22Rv1 (cell line): ENCODE measurements around the gene HIPK3.

Source experiments
- H3K27ac ChIP-seq: fragments of 450-650 bp; 2 replicates; pipeline ENCODE4 v1.5.1; 2017
- CTCF ChIP-seq: fragments of 450-650 bp; IDR thresholded peaks from 2 replicates; pipeline ENCODE4 v1.5.1; 2017; ENCODE audit warnings: mild to moderate bottlenecking
- ZFX ChIP-seq: fragments of 450-650 bp; IDR thresholded peaks from 2 replicates; pipeline ENCODE4 v1.6.1; 2017; ENCODE audit warnings: antibody characterized with exemption, borderline replicate concordance

The HIPK3 gene

DNA sequence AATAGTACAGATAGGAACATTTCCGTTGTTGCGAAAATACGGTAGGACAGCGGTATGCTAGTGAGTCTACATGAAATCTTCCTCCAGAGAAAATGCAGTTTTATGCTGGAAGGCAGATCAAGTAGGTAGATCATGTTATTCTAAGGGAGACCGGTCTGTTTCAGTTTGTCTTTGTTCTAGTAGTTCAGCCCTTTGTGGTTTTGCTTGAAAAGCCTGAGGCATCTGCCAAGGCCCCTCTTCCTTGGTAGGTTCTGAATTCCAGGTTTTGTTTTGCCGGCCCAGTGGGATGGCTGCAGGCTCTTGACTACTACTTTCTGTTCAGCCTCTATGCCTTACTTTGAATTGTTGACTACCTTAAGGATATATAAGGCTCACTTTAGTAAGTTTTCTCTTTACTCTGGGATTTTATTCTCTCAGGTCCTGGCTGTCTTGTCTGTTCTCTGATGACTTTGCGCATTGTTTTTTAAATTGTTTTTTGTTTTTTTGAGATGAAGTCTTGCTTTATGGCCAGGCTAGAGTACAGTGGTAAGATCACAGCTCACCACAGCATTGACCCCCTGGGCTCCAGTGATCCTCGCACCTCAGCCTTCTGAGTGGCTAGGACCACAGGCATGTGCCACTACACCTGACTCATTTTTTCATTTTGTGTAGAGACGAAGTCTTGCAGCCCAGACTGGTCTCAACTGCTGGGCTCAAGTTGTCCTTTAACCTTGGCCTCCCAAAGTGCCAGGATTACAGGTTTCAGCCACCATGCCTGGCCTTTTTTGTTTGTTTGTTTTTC, 53.7 kb downstream of the HIPK3 start:
- no peak for TF ChIP-seq CTCF
- no peak for TF ChIP-seq ZFX
- H3K27ac ChIP-seq = no peak overlapping the region

GRCh38 chr11:33311680-33312079, 54.5 kb downstream of the HIPK3 start:
- no peak overlapping the region for H3K27ac ChIP-seq
- TF ChIP-seq CTCF (no peak), ZFX (no peak)

GRCh38 chr11:33315822-33316221, 58.6 kb downstream of the HIPK3 start:
- TF ChIP-seq ZFX = no peak
- TF ChIP-seq CTCF = no peak
- no peak overlapping the region for H3K27ac ChIP-seq

DNA sequence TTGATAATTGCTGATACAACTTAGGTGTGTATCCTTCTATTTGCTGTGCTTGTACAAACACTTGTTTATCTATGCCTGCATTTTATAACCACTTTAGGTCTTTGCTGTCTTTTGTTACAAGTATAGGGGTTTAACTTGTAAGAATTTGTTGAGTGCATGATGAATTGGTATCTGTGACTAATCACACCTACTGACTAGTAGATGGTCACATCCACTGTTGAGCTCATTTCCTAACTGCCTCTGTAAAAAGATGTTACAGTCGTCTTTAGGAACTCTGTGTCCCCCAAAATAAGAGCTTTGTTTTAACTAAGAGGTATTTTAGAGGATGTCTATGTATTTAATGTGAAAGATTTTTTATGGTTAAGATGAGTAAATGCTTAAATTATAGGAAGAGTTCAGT, 60.5 kb downstream of the HIPK3 start:
- TF ChIP-seq ZFX = no peak
- no peak for TF ChIP-seq CTCF

GRCh38 chr11:33320016-33320813, 63.0 kb downstream of the HIPK3 start:
- no peak for TF ChIP-seq CTCF
- TF ChIP-seq ZFX = no peak
- H3K27ac ChIP-seq = no peak overlapping the region

More for the DNA sequence above, 60.5 kb downstream of the HIPK3 start:
- H3K27ac ChIP-seq = no peak overlapping the region

- no peak overlapping the region for H3K27ac ChIP-seq
- TF ChIP-seq ZFX = no peak
- TF ChIP-seq CTCF = no peak
These were observed 63.7 kb downstream of the HIPK3 start for GRCh38 chr11:33320814-33321330.

GRCh38 chr11:33321422-33321821, 64.2 kb downstream of the HIPK3 start:
- H3K27ac ChIP-seq = no peak overlapping the region
- TF ChIP-seq CTCF (no peak), ZFX (no peak)
